Measurements from ENCODE around the gene TRIM54.

DNA sequence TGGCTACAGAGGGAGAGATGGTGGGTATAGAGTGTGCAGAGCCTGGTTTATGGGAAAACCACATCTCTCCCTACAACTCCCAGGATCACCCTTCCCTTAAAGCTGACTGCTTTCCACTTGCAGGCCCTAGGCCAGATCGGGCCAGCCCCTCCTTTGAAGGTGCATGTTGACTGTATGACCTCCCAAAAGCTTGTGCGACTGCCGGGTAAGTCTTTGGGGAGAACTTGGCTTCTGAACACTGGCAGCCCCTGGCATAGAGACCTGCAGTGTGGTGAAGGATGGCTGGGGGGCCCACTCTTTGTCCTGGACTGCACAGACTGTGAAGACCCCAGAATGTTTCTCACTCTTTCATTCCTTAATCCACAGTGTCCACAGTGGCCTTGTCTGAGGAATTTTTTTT, 45.6 kb upstream of the TRIM54 start:
- TF ChIP-seq CTCF (conservative IDR thresholded peaks at IDR 0.05; ENCODE audit: low read depth, low read length): no peak
- TF ChIP-seq EZH2phosphoT487 (IDR thresholded peaks at IDR 0.05; ENCODE audit: borderline replicate concordance, low read length): no peak

All from PC-3 (cell line).